ENCODE data around the gene CPT1A.
A peak's percentile ranks its signal among the peaks of the same experiment; 100 is the strongest.

The CPT1A gene

GRCh38 chr11:68759991-68760390 is 81.7 kb downstream of the CPT1A start:
- DNase-seq (ENCODE audit: low spot score), result no peak

DNA sequence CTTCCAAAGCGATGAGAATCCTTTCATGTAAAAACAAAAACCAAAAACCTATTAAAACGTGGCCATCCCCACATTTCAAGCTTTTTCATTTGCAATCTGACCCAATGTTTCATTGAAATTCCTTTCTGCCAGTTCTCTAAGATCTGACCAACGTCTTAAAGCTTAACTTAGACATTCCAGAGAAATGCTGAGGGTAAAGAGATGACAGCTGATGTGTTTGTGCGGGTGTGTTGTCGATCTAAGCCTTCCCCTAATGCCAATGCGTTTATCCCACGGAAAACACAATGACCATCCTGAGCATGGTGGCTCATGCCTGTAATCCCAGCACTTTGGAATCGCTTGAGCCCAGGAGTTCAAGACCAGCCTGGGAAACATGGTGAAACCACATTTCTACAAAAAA is 84.0 kb downstream of the CPT1A start:
- no peak for DNase-seq (ENCODE audit: low spot score)

DNA sequence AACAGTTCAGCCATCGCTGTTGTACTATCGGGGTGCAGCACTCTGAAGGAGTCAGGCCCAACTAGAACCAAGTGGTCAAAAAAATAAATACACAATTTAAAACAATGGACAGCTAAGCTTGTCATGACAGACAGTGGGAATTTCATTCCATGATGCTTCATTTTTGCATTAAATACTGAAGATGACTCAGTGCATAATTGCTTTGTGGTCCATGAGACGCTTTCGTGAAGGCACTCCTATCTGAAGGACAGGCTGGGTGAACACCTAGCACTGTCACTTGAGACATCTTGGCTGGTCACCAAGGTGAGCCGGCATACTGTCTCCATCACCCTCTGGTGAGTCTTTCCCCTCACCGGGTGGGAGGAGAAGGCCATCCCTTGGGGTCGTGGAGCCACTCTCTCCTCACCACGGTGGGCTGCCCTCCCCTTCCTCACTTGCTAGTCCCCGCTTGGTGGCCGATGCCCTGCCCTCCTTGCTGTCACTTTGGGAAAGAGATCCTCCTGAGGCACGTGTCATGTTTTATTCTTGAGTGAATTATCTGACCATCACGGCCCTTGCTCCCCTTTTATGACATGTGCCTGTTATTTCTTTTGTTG is 85.4 kb downstream of the CPT1A start:
- no peak for DNase-seq (ENCODE audit: low spot score)

DNA sequence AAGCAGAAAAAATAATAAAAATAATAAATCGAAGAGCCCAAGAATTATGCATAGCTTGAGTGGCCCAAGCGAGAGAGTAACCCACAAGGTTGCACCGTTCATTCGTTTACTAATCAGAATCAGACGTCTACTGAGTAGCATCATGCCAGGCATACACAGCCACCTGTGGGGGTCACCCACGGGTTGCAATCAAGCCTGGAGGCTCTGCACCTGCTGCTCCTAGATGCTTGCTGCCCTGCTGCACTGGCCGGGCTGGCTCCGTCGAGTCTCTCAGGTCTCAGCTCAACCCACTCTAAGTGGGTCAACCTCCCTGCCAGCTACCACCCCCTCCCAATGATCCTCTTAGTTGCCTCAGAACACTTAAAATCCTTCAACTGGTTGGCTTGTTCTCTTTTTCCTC is 88.4 kb downstream of the CPT1A start:
- no peak for DNase-seq (ENCODE audit: low spot score)

DNA sequence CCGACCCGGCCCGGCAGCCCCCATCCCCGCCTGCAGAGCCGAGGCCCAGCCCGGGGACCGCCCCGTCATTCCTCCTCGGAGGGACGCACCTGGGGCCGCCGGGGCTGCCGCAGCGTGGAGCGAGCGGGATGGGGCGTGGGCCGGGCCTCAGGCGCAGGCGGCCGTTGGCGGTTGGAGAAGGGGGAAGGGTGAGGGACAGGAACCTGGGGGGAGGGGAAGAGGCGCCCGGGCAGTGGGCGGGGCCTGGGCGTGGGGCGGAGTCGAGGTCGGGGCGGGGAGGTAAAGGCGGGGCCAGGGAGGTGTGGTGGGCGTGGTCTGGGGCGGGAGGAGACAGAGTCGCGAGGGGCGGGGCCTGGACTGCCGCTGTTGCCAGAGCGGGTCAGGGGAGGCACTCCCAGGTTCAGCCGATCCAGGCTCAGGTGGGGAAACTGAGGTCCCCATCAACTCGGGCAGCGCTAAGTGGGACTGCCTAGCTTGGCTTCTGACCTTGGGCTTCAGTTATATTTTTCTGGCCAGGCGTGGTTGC is 90.3 kb downstream of the CPT1A start, which contains the start of gene TESMIN:
Gene TESMIN, minus strand, starts transcription at position 190 of the 526 bp plus-strand sequence. CDS start 860 bp downstream, outside the sequence.
- peak; percentile 89 for DNase-seq (ENCODE audit: low spot score)

DNA sequence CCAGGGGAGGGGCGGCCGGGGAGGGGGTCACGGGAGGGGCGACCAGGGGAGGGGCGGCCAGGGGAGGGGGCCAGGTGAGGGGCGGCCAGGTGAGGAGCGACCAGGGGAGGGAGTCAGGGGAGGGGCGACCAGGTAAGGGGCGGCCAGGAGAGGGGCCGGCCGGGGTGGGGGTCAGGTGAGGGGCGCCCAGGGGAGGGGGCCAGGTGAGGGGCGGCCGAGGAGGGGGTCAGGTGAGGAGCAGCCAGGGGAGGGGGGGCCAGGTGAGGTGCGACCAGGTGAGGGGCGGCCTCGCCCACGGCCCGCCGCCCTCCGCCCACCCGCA is 90.8 kb downstream of the CPT1A start:
- DNase-seq (ENCODE audit: low spot score), result no peak

DNA sequence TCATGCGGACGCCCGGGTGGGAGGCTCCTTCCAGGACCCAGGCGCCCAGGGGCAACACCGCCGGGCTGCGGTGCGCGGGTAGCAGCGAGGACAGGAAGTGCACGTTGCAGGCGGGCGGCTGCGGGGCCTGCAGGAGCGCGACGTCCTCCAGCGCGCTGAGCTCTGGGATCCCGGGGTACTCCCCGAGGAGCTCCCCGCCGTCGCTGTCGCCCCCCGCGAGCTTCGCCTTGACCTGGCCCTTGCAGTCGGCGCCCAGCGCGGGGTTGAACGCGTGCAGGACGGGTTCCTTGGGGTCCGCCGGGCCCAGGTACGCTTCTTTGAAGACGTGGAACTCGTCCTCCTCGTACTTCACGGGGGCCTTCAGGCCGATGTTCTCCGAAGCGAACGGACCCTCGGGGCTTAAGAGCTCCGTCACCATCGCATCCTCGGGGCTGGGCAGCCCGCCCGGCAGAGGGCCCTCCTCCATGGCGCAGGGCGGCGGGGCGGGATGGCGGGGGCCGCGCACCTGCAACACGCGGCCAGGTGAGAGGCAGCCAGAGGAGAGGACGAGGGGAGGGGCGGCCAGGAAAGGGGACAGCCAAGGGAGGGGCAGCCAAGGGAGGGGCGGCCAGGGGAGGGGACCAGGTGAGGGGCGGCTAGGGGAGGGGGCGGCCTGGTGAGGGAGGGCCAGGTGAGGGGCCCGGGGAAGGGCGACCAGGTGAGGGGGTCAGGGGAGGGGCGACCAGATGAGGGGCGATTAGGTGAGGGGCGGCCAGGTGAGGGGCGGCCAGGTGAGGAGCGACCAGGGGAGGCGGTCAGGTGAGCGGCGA is 91.3 kb downstream of the CPT1A start:
- DNase-seq (ENCODE audit: low spot score), result no peak

- DNase-seq (ENCODE audit: low spot score), result no peak
Observed at GRCh38 chr11:68749229-68750123, 92.2 kb downstream of the CPT1A start.

DNA sequence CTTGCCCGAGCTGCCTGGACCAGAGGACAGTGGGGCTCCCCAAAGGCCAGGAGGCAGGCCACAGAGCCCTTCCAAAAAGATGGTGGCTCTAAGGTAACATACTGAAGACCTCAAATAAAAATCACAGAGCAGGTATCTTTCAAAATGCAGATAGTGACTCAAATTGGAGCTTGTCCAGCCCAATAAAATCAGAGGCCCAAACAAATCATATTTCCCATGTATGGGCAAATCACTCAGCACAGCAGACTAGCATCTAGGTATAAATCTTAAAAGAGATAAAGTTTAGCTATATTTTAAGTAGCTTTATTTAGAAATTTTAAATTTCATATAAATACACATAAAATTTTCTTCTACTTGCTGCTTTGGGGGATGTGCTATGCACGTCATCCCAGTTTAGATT is 93.7 kb downstream of the CPT1A start:
- no peak for DNase-seq (ENCODE audit: low spot score)

- DNase-seq (ENCODE audit: low spot score), result no peak
Observed at GRCh38 chr11:68743539-68743938, 98.2 kb downstream of the CPT1A start.

GRCh38 chr11:68741463-68741862 is 100.3 kb downstream of the CPT1A start:
- DNase-seq (ENCODE audit: low spot score), result no peak

GRCh38 chr11:68735646-68736045 is 106.1 kb downstream of the CPT1A start:
- DNase-seq (ENCODE audit: low spot score), result no peak

DNA sequence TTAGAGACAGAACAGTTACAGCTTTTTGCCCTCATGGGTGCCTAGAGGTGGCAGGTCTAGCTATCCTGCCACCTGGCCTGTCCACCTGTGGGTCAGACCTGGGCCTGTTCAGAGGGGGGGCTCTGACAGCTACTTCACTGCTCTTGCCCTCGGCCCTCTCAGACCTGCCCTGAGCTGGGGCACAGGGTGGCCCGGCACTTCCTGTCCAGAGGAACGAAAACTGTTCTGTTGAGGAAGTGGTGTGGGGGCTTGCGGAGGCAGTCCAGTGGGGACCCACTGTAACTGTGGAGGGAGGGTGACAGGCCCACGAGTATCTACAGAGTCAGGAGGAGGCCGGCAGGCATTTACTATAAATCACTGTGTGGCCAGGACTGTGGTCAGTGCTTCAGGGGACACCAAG is 106.6 kb downstream of the CPT1A start:
- no peak for DNase-seq (ENCODE audit: low spot score)

DNA sequence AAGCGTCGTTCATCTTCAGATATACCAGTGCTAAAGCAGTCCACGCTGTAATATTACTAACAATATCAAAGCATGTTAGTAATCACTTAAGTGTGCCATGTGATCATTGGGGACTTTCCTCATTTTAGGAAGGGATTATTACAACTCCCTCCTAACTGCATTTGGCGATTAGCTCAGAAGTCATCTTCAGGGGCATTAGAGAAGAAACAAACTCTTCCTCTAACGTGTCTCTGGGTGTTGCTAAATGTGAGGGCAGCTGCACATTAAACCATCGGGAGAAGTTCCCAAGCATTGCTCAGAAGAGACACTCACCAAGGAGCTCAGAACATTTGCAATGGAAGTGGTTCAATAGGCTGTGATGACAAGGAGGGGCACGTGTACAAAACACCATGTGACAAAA is 107.6 kb downstream of the CPT1A start:
- no peak for DNase-seq (ENCODE audit: low spot score)

DNA sequence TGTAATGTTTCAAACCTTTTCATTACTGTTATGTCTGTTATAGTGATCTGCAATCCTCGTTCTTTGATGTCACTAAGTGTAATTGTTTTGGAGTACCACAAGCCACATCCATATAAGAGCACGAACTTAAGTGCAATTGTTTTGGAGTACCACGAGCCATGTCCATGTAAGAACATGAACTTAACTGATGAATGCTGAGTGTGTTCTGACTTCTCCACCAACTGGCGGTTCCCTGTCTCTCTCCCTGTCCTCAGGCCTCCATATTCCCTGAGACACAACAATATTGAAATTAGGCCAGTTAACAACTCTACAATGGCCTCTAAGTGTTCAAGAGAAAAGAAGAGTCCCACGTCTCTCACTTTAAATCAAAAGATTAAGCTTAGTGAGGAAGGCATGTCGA is 113.9 kb downstream of the CPT1A start:
- DNase-seq (ENCODE audit: low spot score), result no peak

- no peak for DNase-seq (ENCODE audit: low spot score)
Observed at GRCh38 chr11:68724293-68724692, 117.4 kb downstream of the CPT1A start.

- no peak for DNase-seq (ENCODE audit: low spot score)
Observed at GRCh38 chr11:68722143-68722542, 119.6 kb downstream of the CPT1A start.

DNA sequence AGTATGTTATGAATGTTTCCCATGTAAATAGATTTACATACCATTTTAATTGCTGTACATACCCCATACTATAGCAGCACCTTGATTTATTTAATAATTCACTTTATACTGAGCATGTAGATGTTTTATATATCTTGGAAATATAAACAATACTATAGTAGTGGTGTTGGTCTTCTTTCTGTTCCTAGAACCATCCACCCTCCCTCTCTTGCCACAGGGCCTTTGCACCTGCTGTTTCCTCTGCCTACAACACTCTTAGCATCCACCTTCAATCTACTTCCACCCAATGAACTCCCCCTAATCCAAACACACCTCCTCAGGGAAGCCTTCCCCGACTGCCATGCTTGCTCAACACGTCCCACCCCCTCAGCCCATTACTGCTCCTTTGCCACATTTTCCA is 120.6 kb downstream of the CPT1A start:
- DNase-seq (ENCODE audit: low spot score), result no peak

DNA sequence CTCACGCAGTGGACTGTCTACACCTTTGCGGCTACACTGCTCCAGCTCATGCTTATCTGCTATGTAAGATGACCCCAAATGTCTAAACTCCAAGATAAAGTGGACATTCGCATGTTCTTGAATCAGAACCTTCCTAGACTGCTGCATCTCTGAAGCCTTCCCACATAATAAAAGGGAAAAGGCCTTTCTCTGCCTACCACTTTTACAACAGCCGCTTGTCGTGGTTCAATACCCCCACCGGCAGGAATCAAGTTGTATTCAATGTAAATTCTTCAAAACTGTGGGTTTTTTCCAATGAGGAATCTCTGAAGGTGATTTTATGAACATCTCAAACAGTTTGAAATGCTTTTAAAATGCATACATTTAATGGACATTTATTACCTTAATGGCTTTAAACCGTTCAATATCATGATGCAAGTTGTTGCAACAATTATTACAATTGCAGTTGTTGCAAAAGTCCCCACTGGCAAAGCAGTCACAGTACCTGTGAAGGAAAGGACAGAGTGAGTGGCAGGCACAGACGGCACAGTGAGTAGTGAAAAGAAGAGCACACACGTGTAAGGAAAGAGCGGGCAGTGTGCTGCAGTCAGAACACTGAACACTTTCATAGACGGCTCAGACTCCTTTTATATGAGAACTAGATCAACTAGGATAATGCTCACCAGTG is 126.1 kb downstream of the CPT1A start:
- DNase-seq (ENCODE audit: low spot score), result no peak

- no peak for DNase-seq (ENCODE audit: low spot score)
Observed at GRCh38 chr11:68714060-68714856, 127.5 kb downstream of the CPT1A start.

GRCh38 chr11:68711114-68711513 is 130.6 kb downstream of the CPT1A start:
- DNase-seq (ENCODE audit: low spot score), result no peak

Measured in hepatic stellate cell (primary cell).